Activated naive CD4-positive, alpha-beta T cell treated with anti-CD3 and anti-CD28 coated beads, Interleukin-2, amount 50 U/mL, for 72 hours (primary cell): ENCODE data around the gene SIRT3. TPM values are rescaled to one million over a fixed set of nuclear protein-coding genes. Genes with fewer than 3 reads are reported as not detected.
A peak's percentile ranks its signal among the peaks of the same experiment; 100 is the strongest.
"Not testable (repeated sequence)": the region's sequence is repeated elsewhere in the genome, so short reads cannot be mapped to it uniquely, and the experiment has no call there.

Experiments used
- ATAC-seq, 2 donors: fragments of 150-1000 bp; cut with Tn5 transposase; 2 replicates each; pipeline ENCODE4 v1.10.0; 2021; ENCODE audit warnings: mild to moderate bottlenecking in 2 of 2, moderate library complexity in 2 of 2
- DNase-seq, 2 donors: peaks; one replicate each; pipeline ENCODE4 v3.0.0; 2021 to 2022; ENCODE audit warnings: low spot score in 2 of 2
- H3K27ac Mint-ChIP-seq, 2 donors: one replicate each; pipeline ENCODE4 v1.8.0; 2022; ENCODE audit warnings: mild to moderate bottlenecking in 2 of 2, mixed read lengths in 2 of 2
- H3K36me3 Mint-ChIP-seq, 2 donors: one replicate each; pipeline ENCODE4 v1.8.0; 2022; ENCODE audit warnings: mixed read lengths in 2 of 2
- H3K9me3 Mint-ChIP-seq, 2 donors: one replicate each; pipeline ENCODE4 v1.8.0; 2022; ENCODE audit warnings: mixed read lengths in 2 of 2
- total RNA-seq, 2 donors: library from RNA; stranded (reverse); gene quantifications; one replicate each; pipeline ENCODE4 v1.2.3, GENCODE V29; 2022

The SIRT3 gene
- total RNA-seq, 2 donors from 2014 or later: 11.7 to 38.7 TPM

DNA sequence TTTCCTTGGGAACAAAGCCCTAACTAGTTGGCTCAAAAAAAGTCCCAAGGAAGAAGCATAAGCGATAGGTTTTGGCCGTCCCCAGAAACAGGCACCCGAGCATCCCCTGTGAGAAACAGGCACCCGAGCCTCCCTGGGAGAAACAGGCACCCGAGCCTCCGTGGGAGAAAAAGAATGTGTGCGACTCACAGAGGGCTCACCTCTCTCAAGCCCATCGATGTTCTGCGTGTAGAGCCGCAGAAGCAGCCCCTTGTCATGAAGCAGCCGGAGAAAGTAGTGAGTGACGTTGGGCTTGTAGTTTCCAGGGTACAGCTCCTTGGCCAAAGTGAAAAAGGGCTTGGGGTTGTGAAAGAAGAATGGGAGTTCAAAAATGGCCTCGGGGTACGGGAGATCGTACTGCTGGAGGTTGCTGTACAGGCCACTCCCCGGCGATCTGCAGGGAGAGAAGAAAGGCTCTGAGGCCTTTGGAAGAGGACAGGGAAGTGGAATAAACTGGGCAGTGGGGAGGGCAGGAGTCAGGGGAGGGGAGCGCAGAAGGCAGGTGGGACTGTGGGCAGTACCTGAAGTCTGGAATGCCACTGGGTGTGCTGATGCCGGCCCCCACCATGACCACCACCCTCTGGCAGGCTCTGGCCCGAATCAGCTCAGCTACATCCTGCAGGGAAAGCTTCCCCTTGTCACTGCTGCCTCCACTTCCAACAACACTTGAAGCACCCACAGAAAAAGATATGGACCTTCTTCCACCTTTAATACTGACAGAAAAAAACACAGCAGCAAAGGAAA lies 3.2 kb downstream of the SIRT3 start:
- no peak for DNase-seq
- peaks cover 8 to 12% of the 10 kb centered on the region in 2 donors for H3K36me3 Mint-ChIP-seq
- ATAC-seq: no peak
- H3K9me3 Mint-ChIP-seq: no peaks in the 10 kb centered on the region
- peak overlapping the region in 1 of 2 donors; percentile 29 for H3K27ac Mint-ChIP-seq

- ATAC-seq: no peak
- no peak overlapping the region for H3K27ac Mint-ChIP-seq
- no peak for DNase-seq
- H3K36me3 Mint-ChIP-seq: peaks cover 0 to 4% of the 10 kb centered on the region in 2 donors
- H3K9me3 Mint-ChIP-seq: no peaks in the 10 kb centered on the region
Observed at GRCh38 chr11:230431-230830, 5.7 kb downstream of the SIRT3 start.

DNA sequence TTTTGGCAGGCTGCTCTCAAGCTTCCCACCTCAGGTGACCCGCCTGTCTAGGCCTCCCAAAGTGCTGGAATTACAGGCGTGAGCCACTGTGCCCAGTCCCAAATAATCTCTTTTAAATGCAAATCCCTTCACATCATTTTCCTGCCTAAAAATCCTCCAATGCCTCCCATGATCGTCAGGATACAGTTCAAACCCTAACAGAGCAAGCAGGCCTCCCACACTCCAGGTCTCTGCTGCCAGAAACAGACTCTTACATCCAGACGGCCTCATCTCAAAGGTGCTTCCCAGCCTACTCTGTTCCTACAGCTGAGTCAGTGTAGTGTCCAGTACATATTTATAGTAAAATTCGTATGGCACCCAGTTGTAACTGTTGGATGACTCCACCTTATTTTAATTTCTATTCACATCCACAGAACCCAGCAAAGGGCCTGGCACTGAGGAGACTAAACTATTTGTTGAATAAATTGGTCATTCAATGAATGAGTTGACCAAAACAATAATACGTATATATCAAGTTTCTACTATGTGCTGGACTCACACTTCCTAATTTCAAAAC lies 8.2 kb downstream of the SIRT3 start:
- H3K9me3 Mint-ChIP-seq: no peaks in the 10 kb centered on the region
- no peak for DNase-seq
- H3K36me3 Mint-ChIP-seq: peaks cover 0 to 4% of the 10 kb centered on the region in 2 donors
- ATAC-seq: no peak
- H3K27ac Mint-ChIP-seq: peak overlapping the region in 1 of 2 donors; percentile 53

DNA sequence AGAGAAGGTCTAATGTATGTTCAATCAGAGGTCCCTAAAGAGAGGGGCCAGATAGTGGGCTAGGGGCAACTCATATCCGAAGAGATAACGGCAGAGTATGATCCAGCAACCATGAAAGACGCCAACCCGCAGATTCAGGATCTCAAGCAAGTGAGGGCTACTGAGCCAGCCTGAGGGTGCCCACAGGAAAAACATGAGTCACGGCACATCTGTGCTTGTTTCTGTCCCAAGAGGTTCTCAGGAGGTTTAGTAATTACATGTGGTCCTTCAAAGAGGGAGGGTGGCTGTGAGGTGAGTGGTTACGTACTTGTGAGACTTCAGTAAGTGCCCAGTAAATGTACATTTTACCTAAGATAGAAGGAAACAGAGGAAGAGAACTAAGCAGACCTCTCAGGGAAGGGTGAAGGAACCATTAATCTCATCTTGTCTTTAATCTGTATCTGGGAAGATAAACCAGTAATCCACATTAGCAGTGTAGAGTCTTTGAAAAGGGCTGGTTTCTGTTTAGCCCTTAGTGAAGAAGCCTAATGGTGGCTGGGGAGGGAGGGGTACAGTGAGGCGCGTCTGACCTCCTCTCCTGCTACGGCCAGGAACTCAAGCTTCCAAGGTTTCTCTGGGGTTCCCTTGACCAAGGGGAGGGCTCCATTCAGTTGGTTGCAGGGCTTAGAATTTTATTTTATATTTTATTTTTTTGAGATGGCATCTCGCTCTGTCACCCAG lies 10.2 kb downstream of the SIRT3 start:
- ATAC-seq: peak; percentile 76 to 93
- peak overlapping the region; percentile 47 to 57 for H3K27ac Mint-ChIP-seq
- H3K36me3 Mint-ChIP-seq: peaks cover 0 to 4% of the 10 kb centered on the region in 2 donors
- no peaks in the 10 kb centered on the region for H3K9me3 Mint-ChIP-seq
- DNase-seq: no peak

- DNase-seq (no peak), ATAC-seq (no peak)
- Mint-ChIP-seq H3K27ac (peak overlapping the region in 1 of 2 donors; percentile 47), H3K36me3 (no peaks in the 10 kb centered on the region), H3K9me3 (no peaks in the 10 kb centered on the region)
Observed at GRCh38 chr11:224424-224823, 11.7 kb downstream of the SIRT3 start.

DNA sequence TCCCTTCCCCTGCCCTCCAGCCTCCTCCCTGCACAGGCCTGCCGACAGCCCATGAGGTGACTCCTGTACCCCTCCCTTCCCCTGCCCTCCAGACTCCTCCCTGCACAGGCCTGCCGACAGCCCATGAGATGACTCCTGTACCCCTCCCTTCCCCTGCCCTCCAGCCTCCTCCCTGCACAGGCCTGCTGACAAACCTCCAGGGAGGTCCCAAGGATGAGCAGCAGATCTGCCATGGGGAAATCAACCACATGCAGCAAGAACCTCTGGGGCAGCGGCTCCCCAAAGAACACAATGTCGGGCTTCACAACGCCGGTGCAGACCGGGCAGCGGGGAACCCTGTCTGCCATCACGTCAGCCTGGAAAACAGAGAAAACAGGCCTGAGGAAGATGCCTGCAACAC lies 12.3 kb downstream of the SIRT3 start:
- DNase-seq: no peak
- Mint-ChIP-seq H3K36me3 (no peaks in the 10 kb centered on the region), H3K27ac (no peak overlapping the region), H3K9me3 (no peaks in the 10 kb centered on the region)
- no peak for ATAC-seq

GRCh38 chr11:223026-223789 lies 12.9 kb downstream of the SIRT3 start:
- Mint-ChIP-seq H3K27ac (peak overlapping the region; percentile 40 to 48), H3K36me3 (no peaks in the 10 kb centered on the region), H3K9me3 (no peaks in the 10 kb centered on the region)
- no peak for ATAC-seq
- no peak for DNase-seq

DNA sequence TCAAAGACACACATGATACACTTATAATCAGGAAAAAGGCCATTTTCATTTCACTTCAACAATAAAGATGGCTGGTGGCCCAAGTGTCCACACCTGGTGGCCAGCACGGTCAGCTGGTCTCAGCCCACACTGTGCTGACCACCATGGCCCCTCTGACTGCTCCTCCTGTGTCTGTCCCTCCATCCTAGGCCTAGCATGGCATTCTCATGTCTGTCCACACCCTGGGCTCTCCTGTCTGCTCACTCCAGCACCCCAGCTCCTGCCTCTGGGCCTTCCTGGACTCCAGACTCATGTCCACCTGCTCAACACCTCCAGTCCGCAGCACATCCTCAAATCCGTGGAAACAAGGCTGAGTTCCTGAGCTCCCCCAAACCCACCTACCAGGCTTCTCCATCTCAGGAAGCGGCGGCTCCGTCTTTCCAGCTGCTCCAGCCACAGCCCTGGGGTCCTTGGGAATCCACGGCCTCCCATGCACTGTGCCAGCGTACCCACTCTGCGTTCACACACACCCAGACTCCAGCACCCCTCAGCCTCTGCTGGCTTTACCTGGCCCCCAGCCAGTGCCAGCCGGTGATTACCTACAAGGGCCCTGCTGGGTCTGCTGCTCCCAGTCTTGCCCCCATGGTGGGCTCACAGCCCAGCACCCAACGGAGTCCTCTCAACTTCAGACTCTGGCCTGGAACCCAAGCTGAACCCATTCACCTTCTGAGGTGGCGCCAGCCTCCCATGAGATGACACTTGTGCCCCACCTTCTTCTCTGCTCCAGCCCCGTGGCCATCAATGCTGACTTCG lies 13.9 kb downstream of the SIRT3 start:
- H3K27ac Mint-ChIP-seq: peak overlapping the region; percentile 7 to 48

DNA sequence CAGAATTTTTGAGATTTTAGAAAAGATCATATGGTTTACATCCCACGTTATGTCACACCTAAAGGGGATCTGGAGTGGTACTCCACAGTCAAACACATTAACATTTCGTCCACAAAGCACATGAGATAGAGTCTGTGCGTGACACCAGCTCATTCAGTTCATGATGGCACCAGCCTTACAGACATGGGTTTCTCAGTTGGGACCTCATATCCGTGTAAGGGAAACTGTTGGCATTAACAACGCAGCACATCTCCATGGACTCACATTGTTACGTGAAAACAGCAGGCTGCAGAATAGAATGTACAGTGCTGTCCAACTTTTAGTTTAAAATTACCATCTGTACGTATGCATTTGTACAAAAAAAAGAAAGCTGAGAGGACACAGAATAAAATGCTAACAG lies 14.6 kb downstream of the SIRT3 start:
- ATAC-seq (no peak), DNase-seq (no peak)
- Mint-ChIP-seq H3K27ac (peak overlapping the region in 1 of 2 donors; percentile 48), H3K36me3 (no peaks in the 10 kb centered on the region), H3K9me3 (no peaks in the 10 kb centered on the region)

More for the DNA sequence above, 13.9 kb downstream of the SIRT3 start:
- Mint-ChIP-seq H3K9me3 (no peaks in the 10 kb centered on the region), H3K36me3 (no peaks in the 10 kb centered on the region)
- ATAC-seq: no peak
- no peak for DNase-seq

DNA sequence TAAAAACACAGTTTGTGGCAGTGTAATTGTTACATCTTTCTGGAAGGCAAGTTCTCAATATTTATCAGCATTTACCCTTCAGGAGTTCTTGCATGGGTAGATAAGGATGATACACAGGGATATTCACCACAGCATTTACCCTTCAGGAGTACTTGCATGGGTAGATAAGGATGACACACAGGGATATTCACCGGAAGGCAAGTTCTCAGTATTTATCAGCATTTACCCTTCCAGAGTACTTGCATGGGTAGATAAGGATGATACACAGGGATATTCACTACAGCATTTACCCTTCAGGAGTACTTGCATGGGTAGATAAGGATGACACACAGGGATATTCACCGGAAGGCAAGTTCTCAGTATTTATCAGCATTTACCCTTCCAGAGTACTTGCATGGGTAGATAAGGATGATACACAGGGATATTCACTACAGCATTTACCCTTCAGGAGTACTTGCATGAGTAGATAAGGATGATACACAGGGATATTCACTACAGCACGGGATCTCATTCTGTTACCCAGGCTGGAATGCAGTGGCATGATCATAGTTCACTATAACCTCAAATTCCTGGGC lies 15.4 kb downstream of the SIRT3 start:
- ATAC-seq: peak in 1 of 2 donors; percentile 44
- H3K27ac Mint-ChIP-seq, H3K9me3 Mint-ChIP-seq, H3K36me3 Mint-ChIP-seq, DNase-seq: not testable (repeated sequence)

GRCh38 chr11:218815-219593 lies 17.1 kb downstream of the SIRT3 start:
- no peak for ATAC-seq
- Mint-ChIP-seq H3K36me3 (no peaks in the 10 kb centered on the region), H3K9me3 (no peaks in the 10 kb centered on the region), H3K27ac (peak overlapping the region; percentile 71 to 80)
- no peak for DNase-seq

DNA sequence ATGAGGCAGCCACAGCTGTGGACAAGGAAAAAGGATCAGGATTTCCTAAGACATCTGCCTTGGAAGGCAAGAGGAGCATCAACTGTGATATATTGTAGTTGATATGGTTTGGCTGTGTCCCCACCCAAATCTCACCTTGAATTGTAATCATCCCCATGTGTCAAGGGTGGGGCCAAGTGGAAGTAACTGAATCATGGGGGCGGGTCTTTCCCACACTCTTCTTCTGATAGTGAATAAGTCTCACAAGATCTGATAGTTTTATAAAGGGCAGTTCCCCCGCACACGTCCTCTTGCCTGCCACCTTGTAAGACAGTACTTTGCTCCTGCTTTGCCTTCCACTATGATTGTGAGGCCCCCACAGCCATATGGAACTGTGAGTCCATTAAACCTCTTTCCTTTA lies 18.4 kb downstream of the SIRT3 start:
- ATAC-seq (no peak), DNase-seq (no peak)
- Mint-ChIP-seq H3K9me3 (no peaks in the 10 kb centered on the region), H3K36me3 (peaks cover 4 to 6% of the 10 kb centered on the region in 2 donors), H3K27ac (peak overlapping the region; percentile 2 to 66)

DNA sequence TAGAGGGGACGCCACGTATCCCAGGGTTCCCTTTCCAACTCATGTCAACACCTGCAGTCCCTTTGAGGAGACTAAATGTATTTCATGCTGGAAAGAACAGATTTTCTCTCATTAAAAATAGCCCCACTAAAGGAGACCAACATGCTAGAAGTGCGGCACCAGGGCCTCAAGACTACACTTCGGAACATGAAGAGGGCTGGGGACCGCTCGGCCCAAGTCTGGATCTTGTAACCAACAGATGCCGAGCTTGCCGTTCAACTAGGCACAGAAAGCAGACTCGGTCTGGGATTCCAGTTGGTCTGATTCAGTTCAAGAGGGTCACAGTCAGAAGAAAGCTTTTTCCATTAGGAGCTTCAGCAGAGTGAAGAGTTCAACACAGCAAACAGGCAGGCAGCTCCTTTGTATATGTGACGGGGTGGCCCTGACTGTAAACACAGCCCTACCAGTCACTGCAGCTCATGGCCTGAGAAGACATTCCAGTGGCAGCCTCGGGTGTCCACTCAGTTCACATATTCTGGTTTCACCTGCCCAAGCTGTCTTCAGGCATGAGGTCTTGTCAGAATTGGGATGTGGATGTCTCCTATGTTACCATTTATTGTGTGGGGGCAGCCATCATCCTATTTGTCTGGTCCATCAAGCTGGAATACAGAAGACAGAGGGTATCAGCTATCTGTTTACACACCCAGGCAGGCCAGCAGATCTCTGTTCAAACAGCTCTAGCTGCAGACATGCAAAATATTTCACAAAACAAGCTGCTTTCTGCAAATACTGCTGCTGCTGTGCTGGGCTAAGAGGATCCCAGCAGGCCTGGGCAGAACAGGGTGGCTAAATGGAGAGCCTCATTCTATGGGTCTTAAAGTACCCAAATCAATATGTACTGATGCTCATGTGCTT lies 19.8 kb downstream of the SIRT3 start:
- ATAC-seq: no peak
- H3K27ac Mint-ChIP-seq: peak overlapping the region; percentile 29 to 84
- no peak for DNase-seq
- no peaks in the 10 kb centered on the region for H3K9me3 Mint-ChIP-seq
- H3K36me3 Mint-ChIP-seq: peaks cover 8 to 10% of the 10 kb centered on the region in 2 donors

DNA sequence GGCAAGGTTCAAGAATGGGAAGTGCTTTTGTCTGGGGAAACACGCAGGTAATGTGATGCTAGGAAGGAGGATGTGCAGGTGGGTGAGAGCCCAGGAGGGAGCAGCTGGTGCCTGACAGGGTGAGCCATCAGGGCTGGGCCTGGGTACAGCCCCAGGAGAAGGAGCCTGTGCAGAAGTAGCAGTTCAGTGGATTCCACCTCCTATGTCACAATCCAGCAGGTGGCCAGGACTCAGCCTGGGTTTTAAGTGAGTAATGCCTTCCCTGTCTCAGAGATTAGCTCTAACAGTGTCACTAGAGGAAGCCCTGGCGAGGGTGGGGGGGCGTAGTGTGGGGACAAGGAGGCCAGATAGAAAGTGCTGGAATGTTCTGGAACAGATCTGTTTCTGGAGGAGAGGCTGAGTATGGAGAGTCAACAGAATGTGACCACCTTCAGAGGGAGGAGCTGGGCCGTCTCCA lies 20.5 kb downstream of the SIRT3 start:
- DNase-seq: no peak
- Mint-ChIP-seq H3K9me3 (no peaks in the 10 kb centered on the region), H3K36me3 (peaks cover 9 to 12% of the 10 kb centered on the region in 2 donors), H3K27ac (peak overlapping the region; percentile 55 to 84)
- ATAC-seq: peak in 1 of 2 donors; percentile 62
